ENCODE results near the gene DCX.

DNA sequence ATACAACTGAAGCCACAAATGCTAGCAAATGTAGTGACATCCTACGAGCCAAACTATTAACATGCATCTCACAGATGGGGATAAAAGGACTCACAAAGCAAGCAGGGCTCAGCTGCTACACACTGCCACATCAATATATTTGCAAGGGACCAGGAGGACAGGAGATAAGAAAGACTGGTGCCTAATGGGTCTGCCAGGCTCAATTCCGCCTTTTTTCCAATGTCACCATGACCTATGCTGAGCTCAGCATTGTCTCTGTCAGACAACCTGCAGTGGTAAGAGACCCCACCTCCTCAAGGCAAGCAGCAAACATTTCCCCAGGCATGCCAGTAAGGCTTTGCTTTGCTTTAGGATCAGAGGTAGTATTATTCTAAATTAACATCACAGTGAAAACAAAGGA is 435 bp downstream of the DCX start:
- TF ChIP-seq EZH2 (IDR thresholded peaks at IDR 0.05) (no peak), POLR2AphosphoS5 (IDR thresholded peaks at IDR 0.05; ENCODE audit: borderline replicate concordance, low read depth, low read length) (no peak)

Data from SK-N-MC (cell line).